Measurements from ENCODE around the gene FANCC. TPM values are rescaled to one million over a fixed set of nuclear protein-coding genes. Genes with fewer than 3 reads are reported as not detected.

FANCC gene
- polyA plus RNA-seq, 1 donor: 15.3 TPM

Other genes with a start within 250 kb of the FANCC start
- gene PTCH1, start 199.3 kb upstream of the FANCC start, polyA plus RNA-seq (ENCODE audit: insufficient read length): 5.2 TPM